GM18951 (cell line): ENCODE results near the gene NCAM2.

Experiments used
- POLR2A ChIP-seq: IDR thresholded peaks from 4 replicates; pipeline ENCODE4 v1.6.1; 2011; ENCODE audit warnings: mild to moderate bottlenecking; ENCODE audit not compliant: insufficient read length, insufficient read depth; ENCODE audit errors: extremely low read depth
- in situ Hi-C: fragments of 300-500 bp; cut with MboI; formaldehyde crosslinking; loops from one replicate; pipeline ENCODE4 v1.12.0; 2022; ENCODE audit warnings: low sequenced_read_pairs, mixed read lengths, inconsistent platforms; ENCODE audit not compliant: unreplicated experiment

The NCAM2 gene

GRCh38 chr21:21460979-21461378, 462.8 kb downstream of the NCAM2 start:
- in situ Hi-C loops, result no loop called here
- TF ChIP-seq POLR2A, result no peak

- no peak for TF ChIP-seq POLR2A
Observed at GRCh38 chr21:21463456-21463855, 465.2 kb downstream of the NCAM2 start.

GRCh38 chr21:21464684-21465083, 466.5 kb downstream of the NCAM2 start:
- no peak for TF ChIP-seq POLR2A
- in situ Hi-C loops, result no loop called here

More at GRCh38 chr21:21463456-21463855, 465.2 kb downstream of the NCAM2 start:
- in situ Hi-C loops, result no loop called here

GRCh38 chr21:21466752-21467151, 468.5 kb downstream of the NCAM2 start:
- in situ Hi-C loops, result no loop called here
- no peak for TF ChIP-seq POLR2A

- in situ Hi-C loops, result no loop called here
- no peak for TF ChIP-seq POLR2A
Observed at GRCh38 chr21:21468003-21468402, 469.8 kb downstream of the NCAM2 start.

GRCh38 chr21:21481239-21481638, 483.0 kb downstream of the NCAM2 start:
- TF ChIP-seq POLR2A, result no peak
- in situ Hi-C loops, result no loop called here

- no peak for TF ChIP-seq POLR2A
- in situ Hi-C loops, result no loop called here
Observed at GRCh38 chr21:21508859-21509258, 510.6 kb downstream of the NCAM2 start.

GRCh38 chr21:21530680-21531079, 532.5 kb downstream of the NCAM2 start:
- in situ Hi-C loops, result no loop called here
- TF ChIP-seq POLR2A, result no peak

- no peak for TF ChIP-seq POLR2A
- in situ Hi-C loops, result no loop called here
Observed at GRCh38 chr21:21547368-21547953, 549.3 kb downstream of the NCAM2 start.

GRCh38 chr21:21559285-21560045, 561.3 kb downstream of the NCAM2 start:
- no peak for TF ChIP-seq POLR2A
- in situ Hi-C loops, result no loop called here
